GM23248 (cell line): ENCODE results near the gene FOXD1. TPM values are rescaled to one million over a fixed set of nuclear protein-coding genes. Genes with fewer than 3 reads are reported as not detected.

Source experiments
- DNase-seq: peaks from one replicate; pipeline ENCODE4 v3.0.0-alpha.2; 2015
- H2AFZ ChIP-seq: fragments of 200-600 bp; sonication (generic); 2 replicates; pipeline ENCODE4 v1.6.1; 2016; ENCODE audit warnings: antibody characterized with exemption
- H3F3A ChIP-seq: fragments of 200-600 bp; sonication (generic); 2 replicates; pipeline ENCODE4 v1.6.1; 2016; ENCODE audit warnings: mild to moderate bottlenecking, antibody characterized with exemption, mixed run types; ENCODE audit not compliant: insufficient read depth
- H3K27ac ChIP-seq: fragments of 200-600 bp; sonication (generic); 2 replicates; pipeline ENCODE4 v1.5.1; 2016; ENCODE audit warnings: mild to moderate bottlenecking
- H3K27me3 ChIP-seq: fragments of 200-600 bp; sonication (generic); replicated peaks from 2 replicates; pipeline ENCODE4 v1.6.1; 2016; ENCODE audit warnings: mild to moderate bottlenecking; ENCODE audit not compliant: insufficient read depth
- H3K36me3 ChIP-seq: fragments of 200-600 bp; sonication (generic); 2 replicates; pipeline ENCODE4 v1.6.1; 2016; ENCODE audit warnings: low read depth, mild to moderate bottlenecking
- H3K4me1 ChIP-seq: fragments of 200-600 bp; sonication (generic); 2 replicates; pipeline ENCODE4 v1.6.1; 2016; ENCODE audit warnings: mild to moderate bottlenecking; ENCODE audit not compliant: insufficient read depth
- H3K4me2 ChIP-seq: fragments of 200-600 bp; sonication (generic); one replicate; pipeline ENCODE4 v1.6.1; 2016; ENCODE audit warnings: mild to moderate bottlenecking; ENCODE audit not compliant: unreplicated experiment
- H3K4me3 ChIP-seq: fragments of 200-600 bp; sonication (generic); 2 replicates; pipeline ENCODE4 v1.5.1; 2016; ENCODE audit warnings: mild to moderate bottlenecking
- H3K79me2 ChIP-seq: fragments of 200-600 bp; sonication (generic); 2 replicates; pipeline ENCODE4 v1.6.1; 2016; ENCODE audit warnings: mild to moderate bottlenecking; ENCODE audit not compliant: insufficient read depth
- H3K9ac ChIP-seq: fragments of 200-600 bp; sonication (generic); 2 replicates; pipeline ENCODE4 v1.6.1; 2016; ENCODE audit warnings: mild to moderate bottlenecking
- H3K9me2 ChIP-seq: fragments of 200-600 bp; sonication (generic); 2 replicates; pipeline ENCODE4 v1.6.1; 2016; ENCODE audit warnings: mixed run types, mild to moderate bottlenecking, moderate library complexity; ENCODE audit not compliant: insufficient read depth
- H3K9me3 ChIP-seq: fragments of 200-600 bp; sonication (generic); one replicate; pipeline ENCODE4 v1.6.1; 2017; ENCODE audit warnings: low read depth
- H4K20me1 ChIP-seq: fragments of 200-600 bp; sonication (generic); 2 replicates; pipeline ENCODE4 v1.6.0; 2016; ENCODE audit not compliant: insufficient read depth
- EZH2 ChIP-seq: fragments of 200-600 bp; sonication (generic); IDR thresholded peaks from 2 replicates; pipeline ENCODE4 v1.6.1; 2018; ENCODE audit warnings: antibody characterized with exemption, mild to moderate bottlenecking; ENCODE audit not compliant: insufficient read depth, poor library complexity, severe bottlenecking
- EZH2phosphoT487 ChIP-seq: fragments of 200-600 bp; sonication (generic); IDR thresholded peaks from 2 replicates; pipeline ENCODE4 v1.6.1; 2018; ENCODE audit warnings: antibody characterized with exemption, moderate library complexity, mild to moderate bottlenecking, low read depth; ENCODE audit not compliant: insufficient read depth
- WGBS, 2 experiments: methylation state at CpG; one replicate each; pipeline ENCODE4 v1.1.6; 2015 to 2017; ENCODE audit warnings: low lambda C conversion rate in 2 of 2, low coverage in 1 of 2; ENCODE audit errors: missing lambda C conversion rate in 2 of 2; 5-methylcytosine and 5-hydroxymethylcytosine counted together
- in situ Hi-C: fragments of 300-500 bp; cut with MboI; formaldehyde crosslinking; loops from 2 replicates; pipeline ENCODE4 v1.15.0; 2020
- polyA plus RNA-seq: library from polyadenylated mRNA; unstranded; fragments of >200 nt; fragmentation: Nextera tagmentation; extraction: Ambion mirVana; gene quantifications from 2 replicates; pipeline ENCODE4 v1.2.1, GENCODE V29; 2016
- total RNA-seq: library from RNA; depleted of rRNA; stranded (reverse); fragments of >200 nt; shearing (Covaris generic); gene quantifications from 2 replicates; pipeline ENCODE4 v1.2.3, GENCODE V29; 2014

FOXD1 gene
- total and polyA plus RNA-seq, 2 experiments from 2014 or later, result 8.0 to 53.9 TPM

- peaks cover 48% of the 10 kb centered on the region for H3K4me1 ChIP-seq
- no peaks in the 10 kb centered on the region for H3K36me3 ChIP-seq
- no peak overlapping the region for H3K9ac ChIP-seq
- DNase-seq, result peak; percentile 13
- no peaks in the 10 kb centered on the region for H4K20me1 ChIP-seq
- H3F3A ChIP-seq, result peaks cover 31% of the 10 kb centered on the region
- H3K27ac ChIP-seq, result no peak overlapping the region
- H3K4me2 ChIP-seq, result no peak overlapping the region
- TF ChIP-seq EZH2phosphoT487 (no peak), EZH2 (no peak)
- in situ Hi-C loops, result loop anchor here (25.0 kb wide), 1 partner anchor 123 kb away; no protein-coding TSS in a partner anchor
- no peak overlapping the region for H2AFZ ChIP-seq
- no peaks in the 10 kb centered on the region for H3K9me3 ChIP-seq
- 86 to 100% methylated on average over 1 of the region's 1 CpG for WGBS, 2 experiments
- peaks cover 18% of the 10 kb centered on the region for H3K79me2 ChIP-seq
- H3K9me2 ChIP-seq, result no peaks in the 10 kb centered on the region
- no peaks in the 10 kb centered on the region for H3K27me3 ChIP-seq
- no peak overlapping the region for H3K4me3 ChIP-seq
Measured at GRCh38 chr5:73434907-73435306, 13.7 kb downstream of the FOXD1 start.

- Histone ChIP-seq H3K4me1 (peaks cover 46% of the 10 kb centered on the region), H3K9me2 (no peaks in the 10 kb centered on the region), H3K79me2 (peaks cover 15% of the 10 kb centered on the region), H2AFZ (no peak overlapping the region), H3K9me3 (no peaks in the 10 kb centered on the region), H3K27ac (peak overlapping the region; percentile 57), H3K4me2 (peak overlapping the region; percentile 31), H3K27me3 (no peaks in the 10 kb centered on the region), H3K9ac (no peak overlapping the region), H4K20me1 (no peaks in the 10 kb centered on the region), H3F3A (peaks cover 31% of the 10 kb centered on the region), H3K4me3 (no peak overlapping the region), H3K36me3 (no peaks in the 10 kb centered on the region)
- 97 to 100% methylated on average over 1 of the region's 1 CpG for WGBS, 2 experiments
- TF ChIP-seq EZH2, result no peak
- no peak for TF ChIP-seq EZH2phosphoT487
- peak; percentile 27 for DNase-seq
- in situ Hi-C loops, result loop anchor here (25.0 kb wide), 1 partner anchor 122 kb away; no protein-coding TSS in a partner anchor
Measured at GRCh38 chr5:73434461-73434860, 14.1 kb downstream of the FOXD1 start.

DNA sequence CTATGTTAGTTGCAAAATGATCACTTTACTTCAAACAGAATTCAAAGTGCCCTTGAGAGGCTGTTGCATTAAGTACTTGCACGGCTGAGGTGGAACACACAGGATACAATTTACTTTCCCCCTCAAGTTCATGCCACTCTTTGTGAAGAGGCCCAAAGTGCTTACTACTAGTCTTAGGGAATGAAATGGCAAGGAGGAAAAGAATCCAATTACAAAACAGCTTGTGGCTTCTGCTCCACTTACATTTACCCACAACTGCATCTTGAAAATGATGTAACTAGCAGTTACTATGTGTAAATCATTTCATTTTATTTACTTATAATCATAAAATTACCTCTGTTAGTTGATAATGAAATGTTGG is 14.6 kb downstream of the FOXD1 start:
- DNase-seq, result peak; percentile 68
- peaks cover 28% of the 10 kb centered on the region for H3F3A ChIP-seq
- in situ Hi-C loops, result loop anchor here (25.0 kb wide), 1 partner anchor 122 kb away; no protein-coding TSS in a partner anchor
- H2AFZ ChIP-seq, result no peak overlapping the region; the same call in 1 of the 2 replicates
- no peaks in the 10 kb centered on the region for H3K9me2 ChIP-seq
- H3K4me2 ChIP-seq, result peak overlapping the region; percentile 31
- 92 to 93% methylated on average over 1 of the region's 1 CpG for WGBS, 2 experiments
- H3K27ac ChIP-seq, result peak overlapping the region; percentile 57
- peaks cover 41% of the 10 kb centered on the region for H3K4me1 ChIP-seq
- H3K9ac ChIP-seq, result no peak overlapping the region
- H4K20me1 ChIP-seq, result no peaks in the 10 kb centered on the region
- H3K4me3 ChIP-seq, result no peak overlapping the region
- H3K79me2 ChIP-seq, result peaks cover 10% of the 10 kb centered on the region
- H3K9me3 ChIP-seq, result no peaks in the 10 kb centered on the region
- H3K27me3 ChIP-seq, result no peaks in the 10 kb centered on the region
- no peak for TF ChIP-seq EZH2phosphoT487
- TF ChIP-seq EZH2, result no peak
- no peaks in the 10 kb centered on the region for H3K36me3 ChIP-seq

- Histone ChIP-seq H3K9me2 (no peaks in the 10 kb centered on the region), H3K27me3 (no peaks in the 10 kb centered on the region), H3F3A (peaks cover 23% of the 10 kb centered on the region), H3K36me3 (no peaks in the 10 kb centered on the region), H3K79me2 (peaks cover 5% of the 10 kb centered on the region), H3K27ac (peak overlapping the region; percentile 57), H3K9me3 (no peaks in the 10 kb centered on the region), H2AFZ (no peak overlapping the region; the same call in 1 of the 2 replicates), H3K4me2 (peak overlapping the region; percentile 31), H3K4me3 (no peak overlapping the region), H4K20me1 (no peaks in the 10 kb centered on the region), H3K4me1 (peaks cover 35% of the 10 kb centered on the region), H3K9ac (no peak overlapping the region)
- 76 to 77% methylated on average over 4 of the region's 4 CpGs for WGBS, 2 experiments
- peak; percentile 12 for DNase-seq
- in situ Hi-C loops, result loop anchor here (25.0 kb wide), 1 partner anchor 121 kb away; no protein-coding TSS in a partner anchor
- TF ChIP-seq EZH2, result no peak
- TF ChIP-seq EZH2phosphoT487, result no peak
Measured at GRCh38 chr5:73433272-73433981, 15.2 kb downstream of the FOXD1 start.
